SIG-M5 treated with dmso at 0.1 percent for 504 hours (cell line): ENCODE results near the gene KAZN.

ENCODE experiments used
- DNase-seq: peaks from one replicate; lab custom pipeline; 2025; ENCODE audit not compliant: unreplicated experiment; lab: John Stamatoyannopoulos, UW

The KAZN gene

DNA sequence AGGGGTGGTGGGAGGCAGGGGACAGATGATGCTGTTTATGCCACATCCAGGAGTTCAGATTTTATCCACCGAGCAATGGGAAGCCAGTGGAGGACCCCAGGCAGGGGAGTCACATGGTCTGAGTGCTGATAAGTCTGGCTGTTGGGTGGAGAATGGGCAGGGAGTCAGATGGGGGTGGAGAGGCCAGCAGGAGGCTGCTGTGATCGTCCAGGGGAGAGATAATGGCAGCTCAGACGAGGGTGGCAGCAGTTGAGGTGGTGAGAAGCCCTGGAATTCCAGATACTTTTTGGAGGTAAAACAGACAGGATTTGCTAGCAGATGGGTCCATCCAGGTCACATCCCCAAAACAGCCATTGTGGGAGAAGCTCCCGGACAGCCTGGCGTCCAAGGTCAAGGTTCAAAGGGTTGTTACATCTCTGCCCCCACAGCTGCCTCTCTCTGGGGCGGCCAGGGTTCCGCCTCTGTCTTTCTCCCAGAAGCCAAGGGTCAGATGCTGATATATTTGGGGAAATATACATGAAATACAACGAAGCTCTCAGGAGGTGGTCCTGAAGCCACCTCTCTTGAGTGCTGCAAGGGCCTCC, 303.0 kb downstream of the KAZN start:
- DNase-seq, result no peak

DNA sequence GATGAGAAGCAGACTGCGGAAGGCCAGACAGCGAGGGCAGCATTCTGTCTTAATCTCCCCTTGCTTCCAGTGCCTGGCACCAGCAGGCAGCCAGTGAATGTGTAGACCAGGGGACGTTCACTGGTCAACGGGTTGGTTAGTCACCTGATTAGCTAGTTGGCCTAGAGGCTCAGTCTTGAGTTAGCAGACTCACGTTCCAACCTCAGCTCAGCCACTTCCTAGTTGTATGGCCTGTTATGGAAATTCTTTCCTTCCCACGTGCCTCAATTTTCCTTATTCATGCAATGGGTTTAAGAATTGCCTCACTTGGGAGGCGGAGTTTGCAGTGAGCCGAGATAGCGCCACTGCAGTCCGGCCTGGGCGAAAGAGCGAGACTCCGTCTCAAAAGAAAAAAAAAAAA, 305.4 kb downstream of the KAZN start:
- no peak for DNase-seq

DNA sequence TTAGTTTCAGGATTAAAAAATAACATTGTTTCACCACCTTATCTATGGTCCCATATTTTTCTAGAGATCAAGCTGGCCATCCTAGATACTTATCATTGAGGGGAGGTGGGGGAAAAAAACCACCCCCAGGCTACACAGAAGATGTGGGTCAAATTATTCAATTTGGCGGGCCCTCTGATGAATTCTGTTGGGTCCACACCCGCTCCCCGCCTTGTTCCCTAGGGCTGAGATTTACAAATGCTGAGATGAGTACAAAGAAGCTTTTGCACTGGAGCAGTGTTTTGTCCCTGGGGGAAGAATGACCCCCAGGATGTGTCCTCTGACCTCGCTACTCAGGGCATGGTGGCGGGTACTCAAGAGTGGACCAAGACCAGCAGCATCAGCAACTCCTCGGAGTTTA, 308.2 kb downstream of the KAZN start:
- DNase-seq, result no peak

DNA sequence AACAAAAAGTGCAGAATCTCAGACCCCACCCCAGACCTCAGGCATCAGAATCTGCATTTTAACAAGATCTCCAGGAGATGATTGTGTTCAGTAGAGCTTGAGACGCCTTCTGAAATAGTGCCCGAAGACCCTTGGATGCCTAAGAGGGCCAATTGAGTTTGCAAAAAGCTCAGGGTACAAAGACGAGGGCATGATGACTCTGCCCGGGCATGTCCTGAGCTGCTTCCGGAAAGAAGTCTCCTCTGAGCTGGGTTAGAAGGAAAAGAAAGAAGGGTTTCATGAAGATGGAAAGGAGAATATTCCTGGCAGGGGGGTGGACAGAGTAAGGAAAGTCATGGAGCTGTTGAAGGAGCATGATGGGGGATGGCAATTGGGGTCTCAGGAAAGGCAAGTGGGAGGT, 308.9 kb downstream of the KAZN start:
- DNase-seq, result no peak

DNA sequence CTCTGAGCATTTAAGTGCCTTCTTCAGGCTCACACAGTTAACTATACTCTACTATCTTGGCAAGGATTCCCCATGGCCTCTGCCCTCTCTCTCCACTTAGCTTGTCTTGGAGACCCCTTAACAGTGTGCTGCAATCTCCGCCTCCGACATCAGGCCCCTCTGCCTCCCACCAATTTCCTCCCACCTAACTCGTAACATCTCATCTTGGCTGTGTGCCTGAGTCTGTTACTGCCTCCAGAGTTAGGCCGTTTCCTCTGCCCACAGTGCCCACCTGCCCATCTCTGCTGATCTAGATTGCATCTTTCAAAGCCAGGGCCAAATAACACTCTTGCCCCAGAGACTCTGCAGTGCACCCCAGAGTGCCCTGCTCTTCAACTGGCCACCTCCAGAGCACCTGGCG, 310.8 kb downstream of the KAZN start:
- DNase-seq, result no peak

DNA sequence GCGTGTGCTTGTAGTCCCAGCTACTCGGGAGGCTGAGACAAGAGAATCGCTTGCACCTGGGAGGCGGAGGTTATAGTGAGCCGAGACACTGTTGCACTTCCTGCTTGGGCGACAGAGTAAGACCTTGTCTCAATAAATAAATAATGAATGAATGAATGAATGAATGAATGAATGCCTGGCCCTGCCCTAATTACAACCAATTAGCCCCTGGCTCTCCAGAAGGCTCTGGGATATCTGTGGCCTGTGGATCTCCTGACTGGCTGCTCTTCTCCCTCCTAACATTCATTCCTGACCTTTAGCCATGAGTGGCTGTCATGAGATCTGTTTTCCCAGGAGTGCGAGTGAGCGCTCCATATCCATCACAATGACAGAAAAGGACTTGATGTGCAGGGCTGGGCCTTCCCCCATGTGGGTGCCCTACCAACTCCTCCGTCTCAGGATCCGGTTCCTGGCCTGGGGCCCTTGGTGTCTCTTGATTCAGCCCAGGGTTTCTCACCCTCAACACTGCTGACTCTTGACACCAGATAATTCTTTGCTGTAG, 311.5 kb downstream of the KAZN start:
- DNase-seq, result no peak

DNA sequence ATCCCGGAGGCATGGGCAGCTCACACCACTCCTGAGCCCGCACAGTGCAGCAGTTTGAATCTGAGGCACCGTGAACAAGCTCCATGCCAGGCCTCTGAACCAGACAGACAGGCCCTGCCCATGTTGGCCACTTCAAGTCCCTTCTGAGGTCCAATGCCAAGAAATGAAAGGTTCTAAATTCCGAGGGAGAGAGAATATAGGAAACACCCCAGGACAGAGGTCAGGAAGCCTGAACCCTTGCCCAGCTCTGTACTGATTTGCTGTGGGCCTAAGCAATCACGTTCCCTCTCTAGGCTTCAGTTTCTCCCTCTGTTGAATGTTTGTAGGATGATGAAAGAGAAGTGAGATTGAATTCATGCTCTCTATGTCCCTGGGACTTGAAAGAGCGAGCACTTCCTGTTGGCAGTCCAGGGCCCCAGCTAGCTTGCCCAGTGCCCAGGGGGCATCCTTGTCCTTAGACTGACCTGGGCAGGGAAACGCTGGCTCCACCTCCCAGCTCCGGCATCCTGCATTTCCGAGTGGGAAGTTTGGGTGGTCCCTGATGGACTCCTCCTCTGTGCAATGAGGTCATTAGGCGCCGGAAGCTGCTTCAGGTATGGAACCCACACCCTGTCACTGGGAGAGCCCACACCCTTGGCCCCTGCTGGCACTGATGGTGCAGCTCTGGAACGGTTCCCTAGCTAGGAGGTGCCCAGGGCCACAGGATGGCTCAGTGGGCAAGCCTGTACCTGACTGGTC, 312.7 kb downstream of the KAZN start:
- no peak for DNase-seq

DNA sequence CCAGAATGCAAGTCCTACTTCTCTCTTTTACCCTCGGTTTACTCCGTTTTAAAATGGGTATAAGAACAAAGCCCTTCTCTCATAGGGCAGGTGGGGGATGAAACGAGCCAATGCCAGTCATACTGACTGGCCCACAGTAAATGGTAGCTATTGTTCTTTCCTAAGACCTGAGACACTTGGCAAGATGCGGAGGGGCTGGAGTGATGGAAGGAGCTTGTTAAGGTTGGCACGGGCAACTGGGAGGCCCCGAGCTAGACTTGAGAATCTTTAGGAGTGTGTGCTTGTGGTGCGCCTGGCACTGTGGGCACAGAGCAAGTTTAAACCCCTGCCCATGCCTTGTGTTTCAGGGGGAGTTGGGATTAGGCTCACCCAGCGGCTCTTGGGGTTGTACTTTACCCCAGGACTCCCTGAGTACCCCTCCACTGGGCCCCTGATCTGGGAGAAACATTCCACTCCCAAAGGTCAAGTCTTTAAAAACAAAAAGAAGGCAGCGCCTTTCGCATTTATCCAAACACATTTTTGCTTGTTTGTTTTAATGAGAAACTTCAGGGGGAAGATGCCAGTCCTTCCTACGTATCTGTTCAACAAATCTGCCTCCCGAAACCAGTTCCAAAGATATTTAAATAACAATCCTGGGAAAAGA, 314.5 kb downstream of the KAZN start:
- DNase-seq, result no peak

DNA sequence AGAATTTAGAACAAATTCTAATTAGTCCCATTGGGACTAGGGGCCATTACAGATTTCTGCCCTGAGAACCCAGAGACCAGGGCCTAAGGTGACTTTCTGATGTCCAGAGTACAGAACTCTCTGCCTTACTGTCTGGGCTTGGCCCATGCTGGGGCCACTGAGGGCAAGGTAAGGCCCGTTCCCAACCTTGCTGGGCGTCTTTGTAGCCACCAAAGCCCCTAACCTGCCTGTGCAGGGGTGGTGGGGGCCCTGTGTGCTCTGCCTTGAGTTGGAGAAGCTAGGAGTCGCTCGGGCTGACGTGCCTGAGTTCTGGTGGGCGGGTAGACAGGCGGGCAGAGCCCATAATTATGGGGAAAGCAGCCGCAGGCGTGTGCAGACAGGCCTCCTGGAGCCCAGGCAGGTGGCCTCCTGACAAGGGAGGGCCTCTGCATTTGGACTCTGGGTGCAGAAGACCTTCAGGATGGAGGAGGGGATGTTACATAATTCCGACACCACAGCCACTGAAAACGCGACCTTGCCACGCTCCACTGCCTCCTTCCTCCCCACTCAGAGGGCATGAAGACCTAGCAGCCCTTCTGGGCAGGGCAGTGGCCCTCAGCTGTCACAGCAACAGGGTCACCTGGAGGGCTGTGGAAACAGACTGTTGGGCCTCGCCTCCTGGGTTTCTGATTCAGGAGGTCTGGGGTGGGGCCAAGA, 315.1 kb downstream of the KAZN start:
- no peak for DNase-seq

DNA sequence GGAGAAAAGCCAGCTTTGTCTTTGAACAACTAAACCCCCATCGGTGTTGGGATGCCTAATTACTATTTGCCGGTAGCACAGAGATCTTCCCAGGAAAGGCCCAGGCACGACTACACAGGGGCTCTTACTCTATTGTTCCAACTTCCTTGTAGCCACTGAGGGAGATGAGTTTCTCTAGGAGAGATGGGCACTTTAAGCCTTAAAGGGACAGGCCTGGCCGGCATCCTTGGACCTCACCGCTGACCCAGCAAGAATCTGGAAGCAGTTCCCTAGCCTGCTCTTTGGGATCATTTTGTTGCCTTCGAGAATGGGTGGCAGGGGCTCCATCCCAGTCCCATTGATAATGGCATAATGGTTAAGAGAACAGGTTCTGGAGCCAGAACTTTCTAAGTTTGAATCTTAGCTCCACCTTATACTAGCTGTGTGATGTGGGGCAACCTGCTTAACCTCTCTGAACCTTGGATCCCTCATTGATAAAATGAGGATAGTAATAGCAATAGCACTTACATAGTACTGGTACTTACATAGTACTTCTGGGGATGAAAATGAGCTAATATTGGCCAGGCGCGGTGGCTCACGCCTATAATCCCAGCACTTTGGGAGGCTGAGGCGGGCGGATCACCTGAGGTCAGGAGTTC, 316.0 kb downstream of the KAZN start:
- no peak for DNase-seq

DNA sequence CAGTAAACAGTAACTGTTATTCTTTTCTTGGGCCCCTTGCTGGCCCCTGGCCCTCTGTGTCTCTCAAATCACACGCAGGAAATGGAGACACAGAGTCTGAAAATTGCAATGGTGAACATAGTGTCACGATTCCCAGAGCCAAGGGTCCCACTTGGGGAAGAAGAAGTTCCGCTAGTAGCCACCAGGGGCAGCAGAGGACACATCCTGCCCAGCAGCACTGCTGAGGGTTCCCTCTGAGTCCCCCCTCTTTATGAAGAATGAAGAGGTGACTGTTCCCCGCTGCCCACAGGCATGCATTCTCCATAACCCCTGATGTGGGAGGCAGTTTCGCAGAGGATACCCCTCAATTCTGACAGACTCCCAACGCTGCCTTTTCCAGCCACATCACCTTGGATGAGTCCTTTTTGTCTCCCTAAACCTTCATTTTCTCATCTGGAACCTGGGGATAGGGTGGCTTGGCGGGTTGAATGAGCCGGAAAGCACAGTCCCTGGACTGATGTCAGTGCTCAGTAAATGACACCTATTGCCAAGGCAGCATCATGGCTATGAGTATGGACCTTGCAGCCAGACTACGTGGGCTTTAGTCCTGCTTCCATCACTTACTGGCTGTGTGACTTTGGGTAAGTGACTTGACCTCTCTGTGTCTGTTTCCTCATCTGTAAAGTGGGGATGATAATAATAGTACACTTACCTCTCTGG, 317.0 kb downstream of the KAZN start:
- peak; percentile 31 for DNase-seq

DNA sequence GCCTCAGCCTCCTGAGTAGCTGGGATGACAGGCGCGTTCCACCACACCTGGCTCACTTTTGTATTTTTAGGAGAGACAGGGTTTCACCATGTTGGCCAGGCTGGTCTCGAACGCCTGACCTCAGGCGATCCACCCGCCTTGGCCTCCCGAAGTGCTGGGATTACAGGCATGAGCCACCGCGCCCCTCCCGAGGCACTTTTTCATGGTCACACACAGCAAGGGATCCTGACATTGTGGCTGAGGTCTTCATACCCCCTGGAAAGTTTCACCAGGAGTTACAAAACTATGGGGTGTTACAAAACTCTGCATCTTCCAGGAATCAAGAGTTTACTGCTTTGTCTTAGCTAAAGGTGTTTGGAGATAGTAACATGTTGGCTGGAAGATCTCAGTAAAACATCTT, 320.8 kb downstream of the KAZN start:
- no peak for DNase-seq

DNA sequence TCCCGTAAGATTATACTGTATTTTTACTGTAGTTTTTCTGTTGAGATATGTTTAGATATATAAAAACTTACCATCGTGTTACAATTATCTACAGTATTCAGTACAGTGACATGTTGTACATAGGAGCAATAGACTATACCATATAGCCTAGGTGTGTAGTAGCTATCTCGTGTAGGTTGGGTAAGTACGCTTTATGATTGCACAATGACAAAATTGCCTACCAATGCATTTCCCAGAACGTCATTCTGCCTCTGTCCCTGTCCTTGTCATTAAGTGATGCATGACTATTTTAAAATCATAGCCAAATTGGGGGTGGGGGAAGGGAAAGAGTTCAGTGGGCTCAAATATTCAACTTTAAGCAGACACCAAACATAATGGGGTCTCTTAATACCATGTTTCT, 321.3 kb downstream of the KAZN start:
- no peak for DNase-seq

DNA sequence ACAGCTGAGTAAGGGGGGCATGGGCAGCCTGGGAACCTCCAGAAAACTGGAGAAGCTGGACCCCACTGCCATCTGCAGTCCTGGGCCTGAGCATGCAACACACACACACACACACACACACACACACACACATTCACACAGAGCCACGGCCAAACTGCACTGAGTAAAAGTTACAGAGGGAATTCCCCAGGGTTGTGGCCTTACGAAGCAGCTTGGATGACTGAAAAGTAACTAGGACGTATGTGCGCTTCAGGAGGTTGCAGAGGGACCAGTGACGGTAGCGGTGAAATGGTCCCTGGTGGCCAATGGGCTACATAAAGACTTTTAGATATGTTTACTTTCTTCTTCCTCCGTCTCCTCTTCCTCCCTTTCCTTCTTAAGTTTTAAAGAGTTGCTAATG, 322.6 kb downstream of the KAZN start:
- no peak for DNase-seq

DNA sequence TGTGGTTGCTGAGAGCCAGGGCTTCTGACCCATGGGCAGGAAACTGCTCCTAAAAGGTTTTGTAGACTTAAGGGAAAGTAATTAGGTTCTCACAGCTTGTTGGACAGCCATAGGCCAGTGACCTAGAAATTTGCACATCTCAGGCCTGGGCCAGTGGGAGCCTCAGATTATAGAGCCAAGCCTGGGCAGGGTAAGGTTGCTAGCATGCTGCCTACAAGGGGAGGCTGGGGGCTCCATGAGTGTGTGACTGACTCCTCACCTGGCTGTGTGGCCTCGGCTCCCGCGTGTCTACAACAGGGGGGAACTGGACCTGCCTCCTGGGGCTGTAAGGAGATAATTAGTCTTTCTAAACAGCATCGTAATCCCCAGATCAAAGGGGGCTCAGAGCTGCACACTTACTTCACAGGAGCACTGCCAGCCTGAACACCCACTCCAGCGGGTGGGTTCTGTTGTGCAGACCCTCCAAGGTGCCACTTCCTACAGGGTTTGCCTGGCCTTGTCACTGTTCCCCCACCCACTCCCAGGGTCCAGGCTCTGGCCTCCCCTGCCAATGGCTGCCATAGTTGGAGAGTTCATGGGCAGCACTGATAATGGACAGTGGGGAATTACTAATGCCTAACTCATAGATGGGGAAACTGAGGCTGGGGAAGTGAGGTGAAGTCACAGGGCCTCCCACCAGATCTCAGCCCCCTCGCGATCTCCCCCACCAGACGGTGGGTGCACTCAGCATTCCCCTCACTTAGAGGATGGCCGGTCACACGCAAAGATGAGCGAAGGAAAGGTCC, 324.6 kb downstream of the KAZN start:
- no peak for DNase-seq

DNA sequence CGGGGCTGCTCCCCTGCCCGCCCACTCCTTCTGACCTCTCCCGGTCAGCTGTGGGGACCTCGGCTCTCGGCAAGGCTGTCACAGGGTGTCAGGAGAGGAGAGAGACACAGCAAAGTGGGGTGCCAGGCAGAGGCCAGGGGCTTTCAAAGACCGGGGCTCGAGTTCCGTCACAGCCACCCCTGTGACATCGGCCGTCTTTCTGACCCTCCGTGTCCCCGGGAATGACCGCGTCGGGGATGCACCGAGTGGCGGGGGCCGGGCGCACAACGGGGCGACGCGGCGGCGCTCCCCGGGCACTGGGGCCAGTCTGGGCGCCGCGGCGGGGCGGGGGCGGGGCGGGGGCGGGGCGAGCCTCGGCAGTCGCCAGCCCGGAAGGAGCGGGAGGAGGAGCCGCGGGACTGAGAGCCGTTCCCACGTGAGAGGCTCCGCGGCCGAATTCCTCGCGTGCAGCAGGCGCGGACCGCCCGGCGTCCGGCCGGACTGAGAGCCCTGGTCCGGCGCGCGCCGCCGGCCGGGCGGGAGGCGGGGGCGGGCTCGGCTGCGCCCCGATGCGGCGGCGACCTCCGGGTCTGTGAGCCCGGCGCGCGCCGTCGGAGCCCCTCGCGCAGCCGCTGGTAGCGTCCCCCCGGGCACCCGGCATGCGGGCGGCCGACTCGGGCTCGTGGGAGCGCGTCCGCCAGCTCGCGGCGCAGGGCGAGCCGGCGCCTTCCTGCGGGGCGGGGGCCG, 325.4 kb downstream of the KAZN start:
- peak; percentile 43 for DNase-seq

DNA sequence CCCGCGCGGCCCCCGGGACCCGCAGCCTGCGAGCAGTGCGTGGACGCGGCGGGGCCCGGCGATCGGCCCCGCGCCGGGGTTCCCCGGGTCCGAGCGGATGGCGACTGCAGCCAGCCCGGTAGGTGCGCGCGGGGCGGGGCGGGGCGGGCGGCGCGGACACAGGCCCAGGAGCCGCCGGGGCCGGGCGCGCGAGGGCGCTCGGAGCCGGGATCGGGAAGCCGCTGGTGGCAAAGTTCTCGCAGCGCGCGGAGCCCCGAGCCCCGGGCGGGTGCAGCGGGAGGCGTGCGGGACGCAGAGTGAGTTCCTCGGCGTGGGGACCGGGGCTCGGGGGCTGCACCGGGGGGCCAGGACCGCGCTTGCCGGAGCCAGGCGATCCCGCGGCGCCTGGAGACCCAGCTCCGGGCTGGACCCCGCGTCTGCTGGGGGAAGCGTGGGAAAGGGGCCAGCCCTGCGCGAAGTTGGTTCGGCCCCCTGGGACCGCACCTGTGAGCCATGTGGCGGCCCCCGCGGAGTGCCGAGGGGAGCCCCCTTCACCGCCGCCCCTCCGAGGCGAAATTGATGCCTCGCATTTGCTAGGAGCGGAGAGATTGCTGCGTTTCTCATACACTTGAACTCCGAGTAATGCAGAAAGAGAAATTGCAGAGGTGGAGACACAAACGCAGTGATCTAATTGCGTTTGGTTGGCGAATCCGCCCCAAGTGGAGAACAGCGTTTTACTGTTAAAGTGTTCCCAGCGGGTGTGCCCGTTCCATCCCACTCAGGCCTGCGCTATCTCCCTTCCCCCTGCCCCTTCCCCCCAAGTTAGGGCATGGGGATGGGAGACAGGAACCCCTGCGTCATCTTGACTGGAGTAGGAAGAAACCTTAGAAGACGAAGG, 326.2 kb downstream of the KAZN start:
- DNase-seq, result peak; percentile 28
